IMR-90 (cell line): ENCODE measurements around the gene WAC. TPM values are rescaled to one million over a fixed set of nuclear protein-coding genes. Genes with fewer than 3 reads are reported as not detected.

ENCODE experiments used
- ATAC-seq: fragments of 200-7000 bp; cut with Tn5 transposase; 2 replicates; pipeline ENCODE4 v1.9.1; 2020; ENCODE audit warnings: low read depth, mild to moderate bottlenecking, moderate library complexity
- BruUV-seq: library from RNA; stranded (reverse); fragments of 400-500 nt; replicated peaks from 2 replicates; lab custom pipeline; 2021; lab: Mats Ljungman, UMichigan
- CTCF ChIA-PET: fragments of 300-600 bp; formaldehyde crosslinking; extraction: SDS; loops from one replicate; lab custom pipeline; 2021; ENCODE audit warnings: antibody characterized with exemption; lab: Yijun Ruan, JAX
- POLR2A ChIA-PET: fragments of 300-600 bp; sonication (Branson Sonifier 250); formaldehyde crosslinking; loops from one replicate; lab custom pipeline; 2022; ENCODE audit warnings: antibody characterized with exemption; ENCODE audit not compliant: unreplicated experiment; lab: Charles Lee
- DNase-seq: peaks from one replicate; pipeline ENCODE4 v3.0.0; 2013
- H2AFZ ChIP-seq: replicated peaks from 2 replicates; pipeline ENCODE3; 2013; ENCODE audit warnings: low read length, mild to moderate bottlenecking; ENCODE audit not compliant: poor library complexity
- H2AK5ac ChIP-seq: 2 replicates; pipeline ENCODE4 v1.6.1; 2013; ENCODE audit warnings: low read depth, low read length, inconsistent platforms
- H2AK9ac ChIP-seq: replicated peaks from 2 replicates; pipeline ENCODE3; 2013; ENCODE audit warnings: mild to moderate bottlenecking, low read depth, low read length, moderate library complexity; ENCODE audit not compliant: poor library complexity
- H2BK120ac ChIP-seq: 2 replicates; pipeline ENCODE4 v1.6.1; 2013; ENCODE audit warnings: low read depth, low read length, inconsistent platforms
- H2BK15ac ChIP-seq: 3 replicates; pipeline ENCODE4 v1.6.1; 2013; ENCODE audit warnings: low read depth, low read length, inconsistent platforms
- H2BK20ac ChIP-seq: 2 replicates; pipeline ENCODE4 v1.6.1; 2013; ENCODE audit warnings: low read depth, mild to moderate bottlenecking, inconsistent platforms, low read length, moderate library complexity
- H2BK5ac ChIP-seq: 2 replicates; pipeline ENCODE4 v1.6.1; 2013; ENCODE audit warnings: mild to moderate bottlenecking, low read depth, low read length, inconsistent platforms; ENCODE audit not compliant: poor library complexity, severe bottlenecking
- H3K14ac ChIP-seq: replicated peaks from 2 replicates; pipeline ENCODE4 v1.6.1; 2013; ENCODE audit warnings: low read depth, low read length, inconsistent platforms
- H3K18ac ChIP-seq: 2 replicates; pipeline ENCODE4 v1.6.1; 2013; ENCODE audit warnings: low read depth, low read length, control low read depth
- H3K23ac ChIP-seq: 2 replicates; pipeline ENCODE4 v1.6.1; 2013; ENCODE audit warnings: low read depth, low read length, inconsistent platforms
- H3K27ac ChIP-seq: 2 replicates; pipeline ENCODE4 v1.5.1; 2013; ENCODE audit warnings: mild to moderate bottlenecking, control low read depth, low read length; ENCODE audit not compliant: insufficient read depth
- H3K27me3 ChIP-seq: 2 replicates; pipeline ENCODE4 v1.6.1; 2013; ENCODE audit warnings: low read length; ENCODE audit not compliant: control insufficient read depth, insufficient read depth
- H3K36me3 ChIP-seq: 2 replicates; pipeline ENCODE4 v1.6.1; 2013; ENCODE audit warnings: low read length, mixed read lengths; ENCODE audit not compliant: control insufficient read depth, insufficient read depth
- H3K4ac ChIP-seq: 2 replicates; pipeline ENCODE4 v1.6.1; 2013; ENCODE audit warnings: low read depth, low read length, inconsistent platforms
- H3K4me1 ChIP-seq: 2 replicates; pipeline ENCODE4 v1.6.1; 2013; ENCODE audit warnings: low read length, mixed read lengths; ENCODE audit not compliant: control insufficient read depth, insufficient read depth
- H3K4me2 ChIP-seq: 2 replicates; pipeline ENCODE4 v1.6.1; 2013; ENCODE audit warnings: low read depth, mild to moderate bottlenecking, control low read depth, low read length, moderate library complexity
- H3K4me3 ChIP-seq: 2 replicates; pipeline ENCODE4 v1.5.1; 2013; ENCODE audit warnings: low read depth, mild to moderate bottlenecking, control low read depth, low read length, moderate library complexity; ENCODE audit not compliant: insufficient read depth
- H3K56ac ChIP-seq: 2 replicates; pipeline ENCODE4 v1.6.1; 2013; ENCODE audit warnings: low read length, inconsistent platforms; ENCODE audit not compliant: insufficient read depth; ENCODE audit errors: extremely low read depth
- H3K79me1 ChIP-seq, 2 experiments: 2 replicates each; pipeline ENCODE4 v1.6.1; 2013; ENCODE audit warnings: low read length in 2 of 2, inconsistent platforms in 1 of 2, low read depth in 1 of 2
- H3K9ac ChIP-seq: 2 replicates; pipeline ENCODE4 v1.6.1; 2013; ENCODE audit warnings: low read depth, low read length, control low read depth
- H3K9me1 ChIP-seq: 2 replicates; pipeline ENCODE4 v1.6.1; 2013; ENCODE audit warnings: low read length, inconsistent platforms; ENCODE audit not compliant: insufficient read depth
- H3K9me3 ChIP-seq: 2 replicates; pipeline ENCODE4 v1.6.1; 2013; ENCODE audit warnings: low read length; ENCODE audit not compliant: control insufficient read depth, insufficient read depth
- H4K20me1 ChIP-seq: 2 replicates; pipeline ENCODE4 v1.6.1; 2013; ENCODE audit warnings: low read length, inconsistent platforms; ENCODE audit not compliant: insufficient read depth
- H4K5ac ChIP-seq: 2 replicates; pipeline ENCODE4 v1.6.1; 2013; ENCODE audit warnings: mild to moderate bottlenecking, low read depth, low read length, control low read depth
- H4K8ac ChIP-seq, 2 experiments: 2 replicates each; pipeline ENCODE4 v1.6.1; 2013; ENCODE audit warnings: low read depth in 2 of 2, low read length in 2 of 2, control low read depth in 1 of 2, inconsistent platforms in 1 of 2
- H4K91ac ChIP-seq: 2 replicates; pipeline ENCODE4 v1.6.1; 2013; ENCODE audit warnings: low read depth, low read length, inconsistent platforms; ENCODE audit not compliant: insufficient read depth
- BHLHE40 ChIP-seq: fragments of 150-350 bp; IDR thresholded peaks from 2 replicates; pipeline ENCODE4 v1.6.1; 2016; ENCODE audit warnings: mild to moderate bottlenecking, low read depth, low read length
- MAZ ChIP-seq: IDR thresholded peaks from 2 replicates; pipeline ENCODE4 v1.6.1; 2012; ENCODE audit warnings: low read depth, mild to moderate bottlenecking, low read length, improper control_type of control experiment, moderate library complexity, borderline replicate concordance
- NFE2L2 ChIP-seq: fragments of 150-350 bp; IDR thresholded peaks from 2 replicates; pipeline ENCODE4 v1.6.1; 2016; ENCODE audit warnings: low read depth, mild to moderate bottlenecking, low read length
- POLR2A ChIP-seq: IDR thresholded peaks from 2 replicates; pipeline ENCODE4 v1.6.1; 2012; ENCODE audit warnings: mild to moderate bottlenecking, low read depth, low read length
- RAD21 ChIP-seq: IDR thresholded peaks from 2 replicates; pipeline ENCODE4 v1.6.1; 2012; ENCODE audit warnings: low read length, improper control_type of control experiment
- RFX5 ChIP-seq: IDR thresholded peaks from 2 replicates; pipeline ENCODE4 v1.8.0; 2012; ENCODE audit warnings: low read depth, mild to moderate bottlenecking, low read length, moderate library complexity
- USF2 ChIP-seq: fragments of 150-350 bp; IDR thresholded peaks from 2 replicates; pipeline ENCODE4 v1.6.1; 2017; ENCODE audit warnings: mild to moderate bottlenecking, antibody characterized with exemption, low read length, low read depth
- WGBS, 2 experiments: methylation state at CpG; one replicate each; pipeline versions ENCODE4 v1.1.5 to v1.1.7; 2013; ENCODE audit warnings: missing lambda C conversion rate in 2 of 2; ENCODE audit not compliant: insufficient read length in 1 of 2; ENCODE audit errors: extremely low coverage in 2 of 2; 5-methylcytosine and 5-hydroxymethylcytosine counted together
- dilution Hi-C: fragments of 300-500 bp; cut with HindIII; formaldehyde crosslinking; loops from one replicate; pipeline ENCODE4 v1.14.3; 2018; ENCODE audit warnings: low sequenced_read_pairs; ENCODE audit not compliant: unreplicated experiment
- in situ Hi-C: fragments of 300-500 bp; cut with MboI; formaldehyde crosslinking; loops from 3 replicates; pipeline ENCODE4 v1.14.3; 2019; ENCODE audit warnings: low sequenced_read_pairs, inconsistent platforms, mixed read lengths
- intact Hi-C: fragments of 100-400 bp; cut with micrococcal nuclease; formaldehyde crosslinking; loops from 2 replicates; pipeline ENCODE4 v1.10.0; 2022
- polyA plus RNA-seq, 3 experiments: library from polyadenylated mRNA; depleted of rRNA; stranded (reverse); fragments of >200 nt; gene quantifications; 2 replicates each; pipeline ENCODE4 v1.2.3, GENCODE V29; 2012; ENCODE audit warnings: low replicate concordance in 1 of 3
- total RNA-seq: library from RNA; depleted of rRNA; stranded (reverse); fragments of >200 nt; gene quantifications from 2 replicates; pipeline ENCODE4 v1.2.3, GENCODE V29; 2012

WAC gene
- total and polyA plus RNA-seq, 2 of the 4 experiments (the other 2 are of a cell fraction), result 39.6 to 52.2 TPM

GRCh38 chr10:28632584-28632945 lies 99.6 kb downstream of the WAC start:
- H3K18ac ChIP-seq, result no peak overlapping the region
- H2BK15ac ChIP-seq, result no peak overlapping the region
- CTCF ChIA-PET, result interaction anchor here (2.2 kb wide), 1 partner anchor 31 kb away, joined by 6 read pairs; no protein-coding TSS in a partner anchor
- H4K8ac ChIP-seq, result no peak overlapping the region
- H3K23ac ChIP-seq, result no peak overlapping the region
- H3K9me3 ChIP-seq, result no peaks in the 10 kb centered on the region
- H3K27ac ChIP-seq, result no peak overlapping the region
- H3K9me1 ChIP-seq, result no peaks in the 10 kb centered on the region
- DNase-seq, result no peak
- H2BK20ac ChIP-seq, result no peak overlapping the region
- in situ Hi-C loops, result no loop called here
- no peak overlapping the region for H3K4me2 ChIP-seq
- H3K56ac ChIP-seq, result no peak overlapping the region
- H4K5ac ChIP-seq, result no peak overlapping the region
- intact Hi-C loops, result no loop called here
- H3K14ac ChIP-seq, result no peak overlapping the region
- dilution Hi-C loops, result no loop called here
- H2AK5ac ChIP-seq, result no peak overlapping the region
- no peak overlapping the region for H3K4ac ChIP-seq
- POLR2A ChIA-PET, result no interaction called here
- peaks cover 23% of the 10 kb centered on the region for H3K27me3 ChIP-seq
- no peaks in the 10 kb centered on the region for H4K20me1 ChIP-seq
- BruUV-seq, result no TSS peak
- no peaks in the 10 kb centered on the region for H3K79me1 ChIP-seq
- TF ChIP-seq NFE2L2, result no peak
- TF ChIP-seq RAD21, result no peak
- no peak for TF ChIP-seq POLR2A
- TF ChIP-seq RFX5, result no peak
- TF ChIP-seq BHLHE40, result no peak
- TF ChIP-seq MAZ, result no peak
- no peak for TF ChIP-seq USF2
- H2AK9ac ChIP-seq, result no peak overlapping the region
- no peaks in the 10 kb centered on the region for H3K36me3 ChIP-seq
- no peak for ATAC-seq
- no CpG with 5 or more reads among the region's 1 CpG for WGBS, 2 experiments
- no peak overlapping the region for H2BK120ac ChIP-seq
- H4K91ac ChIP-seq, result no peak overlapping the region
- H3K9ac ChIP-seq, result no peak overlapping the region
- H2BK5ac ChIP-seq, result no peak overlapping the region
- H3K4me3 ChIP-seq, result no peak overlapping the region
- H2AFZ ChIP-seq, result no peak overlapping the region
- H3K4me1 ChIP-seq, result peaks cover 2% of the 10 kb centered on the region; the same call in 1 of the 2 replicates
